22Rv1 (cell line): ENCODE data around the gene ZNF697.

Experiments used
- H3K27ac ChIP-seq: fragments of 450-650 bp; 2 replicates; pipeline ENCODE4 v1.5.1; 2017
- ZFX ChIP-seq: fragments of 450-650 bp; IDR thresholded peaks from 2 replicates; pipeline ENCODE4 v1.6.1; 2017; ENCODE audit warnings: antibody characterized with exemption, borderline replicate concordance
- TF ChIP-seq, protein P1 (sequence below): fragments of 450-650 bp; IDR thresholded peaks from 2 replicates; pipeline ENCODE4 v1.5.1; 2017; ENCODE audit warnings: mild to moderate bottlenecking

The ZNF697 gene

DNA sequence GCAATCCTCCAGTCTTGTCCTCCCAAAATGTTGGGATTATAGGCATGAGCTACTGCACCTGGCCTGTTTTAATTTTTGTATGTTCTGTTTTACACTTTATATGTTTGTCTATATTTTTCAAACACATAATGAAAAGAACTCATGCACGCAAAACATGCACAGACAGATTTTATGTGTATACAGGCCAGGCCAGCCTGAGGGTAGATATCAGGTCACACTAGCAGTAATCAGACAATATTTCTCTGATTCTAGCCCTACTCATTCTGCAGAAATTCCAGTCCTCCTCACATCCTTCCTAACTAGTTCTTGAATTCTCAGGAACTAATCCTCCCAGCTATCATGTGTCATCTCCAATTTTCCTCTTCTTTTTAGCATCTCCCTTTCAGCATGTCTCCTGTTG, 35.8 kb upstream of the ZNF697 start:
- TF ChIP-seq, protein P1, sequence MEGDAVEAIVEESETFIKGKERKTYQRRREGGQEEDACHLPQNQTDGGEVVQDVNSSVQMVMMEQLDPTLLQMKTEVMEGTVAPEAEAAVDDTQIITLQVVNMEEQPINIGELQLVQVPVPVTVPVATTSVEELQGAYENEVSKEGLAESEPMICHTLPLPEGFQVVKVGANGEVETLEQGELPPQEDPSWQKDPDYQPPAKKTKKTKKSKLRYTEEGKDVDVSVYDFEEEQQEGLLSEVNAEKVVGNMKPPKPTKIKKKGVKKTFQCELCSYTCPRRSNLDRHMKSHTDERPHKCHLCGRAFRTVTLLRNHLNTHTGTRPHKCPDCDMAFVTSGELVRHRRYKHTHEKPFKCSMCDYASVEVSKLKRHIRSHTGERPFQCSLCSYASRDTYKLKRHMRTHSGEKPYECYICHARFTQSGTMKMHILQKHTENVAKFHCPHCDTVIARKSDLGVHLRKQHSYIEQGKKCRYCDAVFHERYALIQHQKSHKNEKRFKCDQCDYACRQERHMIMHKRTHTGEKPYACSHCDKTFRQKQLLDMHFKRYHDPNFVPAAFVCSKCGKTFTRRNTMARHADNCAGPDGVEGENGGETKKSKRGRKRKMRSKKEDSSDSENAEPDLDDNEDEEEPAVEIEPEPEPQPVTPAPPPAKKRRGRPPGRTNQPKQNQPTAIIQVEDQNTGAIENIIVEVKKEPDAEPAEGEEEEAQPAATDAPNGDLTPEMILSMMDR, result no peak
- TF ChIP-seq ZFX, result no peak
- H3K27ac ChIP-seq, result no peak overlapping the region

DNA sequence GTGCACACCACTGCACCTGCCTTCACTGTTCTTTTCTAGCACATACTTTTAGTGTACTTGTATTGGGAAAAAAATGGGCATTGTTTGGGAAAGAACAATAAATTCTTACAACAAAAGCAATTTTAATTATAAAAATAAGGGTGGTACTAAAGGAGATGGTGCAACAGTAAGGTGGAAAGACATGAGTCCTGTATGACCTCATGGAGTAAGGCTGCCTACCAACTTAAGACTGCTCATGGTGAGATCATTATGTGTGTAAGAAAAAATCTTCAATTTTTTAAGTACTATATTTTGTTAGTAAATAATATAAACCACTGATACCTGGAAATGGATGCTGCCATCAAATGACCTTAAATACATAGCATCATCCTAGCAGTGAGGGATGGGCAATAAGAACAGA, 34.1 kb upstream of the ZNF697 start:
- TF ChIP-seq ZFX, result no peak
- TF ChIP-seq, protein P1, result no peak
- H3K27ac ChIP-seq, result no peak overlapping the region

DNA sequence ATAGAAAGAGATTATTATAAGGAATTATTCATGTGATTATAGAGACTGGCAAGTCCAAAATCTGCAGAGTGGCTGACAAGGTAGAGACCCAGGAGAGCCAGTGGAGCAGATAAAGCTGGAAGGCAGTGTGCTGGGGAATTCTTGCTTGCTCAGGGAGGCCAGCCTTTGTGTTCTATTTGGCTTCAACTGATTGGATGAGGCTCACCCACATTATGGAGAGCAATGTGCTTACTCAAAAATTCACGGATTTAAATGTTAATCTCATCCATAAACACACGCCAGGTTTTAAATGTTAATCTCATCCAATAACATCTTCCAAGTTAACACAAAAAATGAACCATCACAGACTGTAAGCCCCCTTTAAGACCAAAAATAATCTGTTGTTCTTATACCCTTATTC, 33.5 kb upstream of the ZNF697 start:
- H3K27ac ChIP-seq, result no peak overlapping the region
- TF ChIP-seq, protein P1, result no peak
- TF ChIP-seq ZFX, result no peak

DNA sequence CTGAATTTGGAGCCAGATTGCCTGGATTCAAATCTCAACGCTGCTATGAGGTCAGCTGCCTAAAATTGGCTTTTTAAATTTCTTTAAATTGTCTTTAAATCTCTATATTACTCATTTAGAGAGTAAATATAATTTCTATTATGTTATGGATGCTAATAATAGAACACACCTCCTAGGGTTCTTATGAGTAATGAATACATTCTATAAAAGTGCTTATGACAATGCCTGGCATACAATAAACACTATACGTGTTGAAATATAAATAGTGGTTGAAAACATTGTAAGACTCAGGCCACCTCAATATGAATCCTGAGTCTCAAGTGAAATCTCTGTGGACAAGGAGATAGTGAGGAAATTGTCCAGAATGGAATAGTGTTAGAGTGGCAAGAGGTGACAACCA, 32.7 kb upstream of the ZNF697 start:
- no peak overlapping the region for H3K27ac ChIP-seq
- TF ChIP-seq ZFX, result no peak
- TF ChIP-seq, protein P1, result no peak

DNA sequence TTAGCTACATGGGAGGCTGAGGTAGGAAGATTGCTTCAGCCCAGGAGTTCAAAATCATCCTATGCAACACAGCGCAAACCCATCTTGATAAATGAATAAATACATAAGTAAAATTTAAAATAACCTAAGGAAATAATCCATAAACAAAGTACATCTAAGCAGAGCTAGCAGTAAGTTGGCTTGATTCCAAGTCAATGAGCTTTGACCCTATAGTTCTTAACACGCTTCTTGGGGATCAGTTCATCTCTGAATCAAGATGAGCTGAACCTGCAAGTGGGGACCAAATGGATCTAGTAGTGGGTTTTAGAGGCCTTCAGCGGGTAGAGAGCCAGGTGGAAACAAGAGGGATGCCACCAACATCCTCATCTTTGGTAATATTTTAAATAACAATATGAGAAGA, 32.1 kb upstream of the ZNF697 start:
- no peak overlapping the region for H3K27ac ChIP-seq

DNA sequence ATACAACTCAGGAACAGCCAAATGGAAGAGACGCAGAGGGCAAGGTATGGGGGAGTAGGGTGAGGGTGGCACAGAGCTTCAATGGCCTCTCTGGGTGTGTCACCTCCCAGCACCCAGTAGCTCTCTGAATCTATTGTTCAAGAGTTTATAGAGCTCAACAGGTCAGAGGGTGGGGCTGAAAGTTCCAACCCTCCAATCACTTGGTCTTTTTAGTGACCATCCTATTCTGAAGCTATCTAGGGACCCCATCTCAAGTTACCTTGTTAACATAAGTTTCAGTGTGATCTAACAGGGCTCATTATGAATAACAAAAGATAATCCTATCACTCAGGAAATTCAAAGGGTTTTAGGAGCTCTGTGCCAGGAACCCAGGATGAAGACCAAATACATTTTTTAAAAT, 31.2 kb upstream of the ZNF697 start:
- TF ChIP-seq, protein P1, result no peak
- no peak for TF ChIP-seq ZFX
- H3K27ac ChIP-seq, result no peak overlapping the region

More for the DNA sequence above, 32.1 kb upstream of the ZNF697 start:
- TF ChIP-seq, protein P1, result no peak
- TF ChIP-seq ZFX, result no peak

DNA sequence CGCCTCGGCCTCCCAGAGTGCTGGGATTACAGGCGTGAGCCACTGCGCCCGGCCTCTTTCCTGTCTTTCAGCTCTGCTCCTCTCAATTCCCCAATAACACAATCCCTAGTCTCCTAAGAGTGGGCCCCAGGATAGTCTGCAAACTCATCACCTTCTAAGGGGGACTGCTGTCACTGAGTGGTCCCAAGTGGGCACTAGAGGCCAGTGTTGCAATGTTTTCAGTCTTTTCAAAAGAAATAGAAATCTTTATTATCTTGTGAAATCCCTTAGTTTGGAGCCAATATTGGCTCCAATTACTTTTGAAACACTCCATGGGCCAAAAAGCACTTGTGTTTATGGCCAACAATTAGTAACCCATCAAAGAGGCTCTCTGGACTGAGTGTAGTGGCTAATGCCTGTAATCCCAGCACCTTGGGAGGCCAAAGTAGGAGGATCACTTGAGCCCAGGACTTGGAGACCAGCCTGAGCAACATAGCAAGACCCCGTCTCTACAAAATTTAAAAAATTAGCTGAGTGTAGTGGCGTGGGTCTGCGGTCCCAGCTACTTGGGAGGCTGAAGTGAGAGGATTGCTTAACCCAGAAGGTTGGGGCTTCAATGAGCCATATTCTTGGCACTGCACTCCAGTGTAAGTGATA, 28.6 kb upstream of the ZNF697 start:
- no peak for TF ChIP-seq ZFX
- TF ChIP-seq, protein P1, result no peak
- no peak overlapping the region for H3K27ac ChIP-seq
